ENCODE measurements around the gene ATP2A2.
"Not testable (repeated sequence)": the region's sequence is repeated elsewhere in the genome, so short reads cannot be mapped to it uniquely, and the experiment has no call there.

ATP2A2 gene

GRCh38 chr12:110301065-110301806 lies 20.2 kb downstream of the ATP2A2 start:
- DNase-seq (ENCODE audit: low spot score) = no peak

- no peak for DNase-seq (ENCODE audit: low spot score)
Measured at GRCh38 chr12:110304061-110304551, 23.1 kb downstream of the ATP2A2 start.

GRCh38 chr12:110307372-110307771 lies 26.3 kb downstream of the ATP2A2 start:
- DNase-seq (ENCODE audit: low spot score) = no peak

GRCh38 chr12:110310763-110311162 lies 29.7 kb downstream of the ATP2A2 start:
- no peak for DNase-seq (ENCODE audit: low spot score)

GRCh38 chr12:110311903-110312302 lies 30.9 kb downstream of the ATP2A2 start:
- DNase-seq (ENCODE audit: low spot score) = no peak

GRCh38 chr12:110312581-110313360 lies 31.7 kb downstream of the ATP2A2 start:
- DNase-seq (ENCODE audit: low spot score) = peak; percentile 81

- DNase-seq (ENCODE audit: low spot score) = no peak
Measured at GRCh38 chr12:110314308-110314707, 33.3 kb downstream of the ATP2A2 start.

- no peak for DNase-seq (ENCODE audit: low spot score)
Measured at GRCh38 chr12:110316861-110317260, 35.8 kb downstream of the ATP2A2 start.

- DNase-seq (ENCODE audit: low spot score) = peak; percentile 63
Measured at GRCh38 chr12:110317911-110318310, 36.9 kb downstream of the ATP2A2 start.

GRCh38 chr12:110320550-110320949 lies 39.5 kb downstream of the ATP2A2 start:
- DNase-seq (ENCODE audit: low spot score) = no peak

- no peak for DNase-seq (ENCODE audit: low spot score)
Measured at GRCh38 chr12:110329710-110330109, 48.7 kb downstream of the ATP2A2 start.

GRCh38 chr12:110330124-110330523 lies 49.1 kb downstream of the ATP2A2 start:
- no peak for DNase-seq (ENCODE audit: low spot score)

- DNase-seq (ENCODE audit: low spot score) = no peak
Measured at GRCh38 chr12:110330544-110330943, 49.5 kb downstream of the ATP2A2 start.

GRCh38 chr12:110333201-110333600 lies 52.2 kb downstream of the ATP2A2 start:
- no peak for DNase-seq (ENCODE audit: low spot score)

GRCh38 chr12:110335481-110336045 lies 54.5 kb downstream of the ATP2A2 start:
- DNase-seq (ENCODE audit: low spot score) = no peak

GRCh38 chr12:110337912-110338710 lies 57.1 kb downstream of the ATP2A2 start:
- DNase-seq (ENCODE audit: low spot score) = no peak

- DNase-seq (ENCODE audit: low spot score) = no peak
Measured at GRCh38 chr12:110338754-110339153, 57.7 kb downstream of the ATP2A2 start.

GRCh38 chr12:110339184-110339952 lies 58.3 kb downstream of the ATP2A2 start:
- no peak for DNase-seq (ENCODE audit: low spot score)

GRCh38 chr12:110340261-110340660 lies 59.2 kb downstream of the ATP2A2 start:
- DNase-seq (ENCODE audit: low spot score) = not testable (repeated sequence)

- no peak for DNase-seq (ENCODE audit: low spot score)
Measured at GRCh38 chr12:110340706-110341105, 59.7 kb downstream of the ATP2A2 start.

- DNase-seq (ENCODE audit: low spot score) = no peak
Measured at GRCh38 chr12:110342157-110342556, 61.1 kb downstream of the ATP2A2 start.
